Adipocyte (in vitro differentiated cells): Measurements from ENCODE around the gene SORD.
"Not testable (repeated sequence)": the region's sequence is repeated elsewhere in the genome, so short reads cannot be mapped to it uniquely, and the experiment has no call there.

Source experiments
- DNase-seq: peaks from one replicate; pipeline ENCODE4 v3.0.0-alpha.2; 2015; ENCODE audit warnings: low read depth
- H3K27me3 ChIP-seq: replicated peaks from 2 replicates; pipeline ENCODE4 v1.7.0; 2013; ENCODE audit warnings: mild to moderate bottlenecking, low read length, moderate library complexity; ENCODE audit not compliant: control insufficient read depth, insufficient read depth
- H3K36me3 ChIP-seq: 2 replicates; pipeline ENCODE4 v1.7.0; 2013; ENCODE audit warnings: low read length, mild to moderate bottlenecking, moderate library complexity; ENCODE audit not compliant: control insufficient read depth, insufficient read depth, severe bottlenecking
- H3K4me1 ChIP-seq: 2 replicates; pipeline ENCODE4 v1.7.0; 2013; ENCODE audit warnings: mild to moderate bottlenecking, low read length, moderate library complexity; ENCODE audit not compliant: control insufficient read depth, insufficient read depth
- H3K4me3 ChIP-seq: 2 replicates; pipeline ENCODE4 v1.7.0; 2013; ENCODE audit warnings: mild to moderate bottlenecking, low read length, moderate library complexity
- H3K9ac ChIP-seq: 2 replicates; pipeline ENCODE4 v1.7.0; 2013; ENCODE audit warnings: mild to moderate bottlenecking, low read length, moderate library complexity
- H3K9me3 ChIP-seq: 2 replicates; pipeline ENCODE4 v1.7.0; 2013; ENCODE audit warnings: mild to moderate bottlenecking, low read length, moderate library complexity; ENCODE audit not compliant: control insufficient read depth

The SORD gene

DNA sequence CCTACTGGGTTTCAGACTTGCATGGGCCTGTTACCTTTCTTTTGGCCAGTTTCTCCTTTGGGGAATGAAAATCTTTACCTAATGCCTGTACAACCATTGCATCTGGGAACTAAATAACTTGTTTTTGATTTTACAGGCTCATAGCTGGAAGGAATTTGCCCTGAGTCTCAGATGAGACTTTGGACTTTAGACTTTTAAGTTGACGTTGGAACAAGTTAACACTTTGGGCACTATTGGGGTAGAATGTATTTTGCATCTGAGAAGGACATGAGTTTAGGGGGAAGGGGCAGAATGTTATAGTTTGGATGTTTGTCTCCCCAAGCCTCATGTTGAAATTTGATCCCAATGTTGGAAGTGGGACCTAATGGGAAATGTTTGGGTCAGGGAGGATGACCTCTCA lies 21.8 kb upstream of the SORD start:
- H3K36me3 ChIP-seq, H3K4me1 ChIP-seq, H3K27me3 ChIP-seq, H3K9me3 ChIP-seq, H3K9ac ChIP-seq, H3K4me3 ChIP-seq, DNase-seq: not testable (repeated sequence)

DNA sequence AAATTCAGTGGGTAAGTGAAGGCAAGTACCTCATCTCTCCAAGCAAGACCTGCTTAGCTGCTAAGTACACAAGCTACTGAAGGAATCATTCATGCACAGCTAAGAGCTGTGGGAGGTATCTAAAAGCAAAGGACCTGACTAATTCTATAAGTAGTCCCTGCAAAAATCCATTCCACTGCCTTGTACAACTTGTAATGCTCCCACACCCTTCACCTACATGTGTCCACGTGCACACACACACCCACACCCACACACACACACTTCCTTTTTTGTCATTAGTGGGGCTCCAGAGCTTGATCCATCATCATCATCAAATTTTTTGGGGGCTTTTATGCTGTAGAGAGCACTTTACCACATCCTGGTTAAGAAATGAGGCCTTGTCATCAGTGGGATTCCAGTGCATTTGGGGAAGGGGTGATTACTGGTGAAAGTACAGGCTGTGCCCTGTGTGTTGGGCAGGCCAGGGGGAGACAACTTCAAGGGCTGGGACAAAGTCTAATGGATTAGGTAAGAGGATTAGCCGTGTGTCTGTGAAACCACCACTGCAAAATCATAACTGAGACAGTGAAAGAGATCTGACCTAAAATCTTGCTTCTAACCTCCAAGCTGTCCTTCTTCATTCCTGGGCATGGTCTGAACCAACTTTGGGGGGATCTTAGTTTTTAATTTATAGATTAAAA lies 19.1 kb upstream of the SORD start:
- not testable (repeated sequence) for H3K36me3 ChIP-seq, H3K4me3 ChIP-seq, H3K9ac ChIP-seq, H3K4me1 ChIP-seq, DNase-seq, H3K27me3 ChIP-seq
- peaks cover 17% of the 10 kb centered on the region for H3K9me3 ChIP-seq

DNA sequence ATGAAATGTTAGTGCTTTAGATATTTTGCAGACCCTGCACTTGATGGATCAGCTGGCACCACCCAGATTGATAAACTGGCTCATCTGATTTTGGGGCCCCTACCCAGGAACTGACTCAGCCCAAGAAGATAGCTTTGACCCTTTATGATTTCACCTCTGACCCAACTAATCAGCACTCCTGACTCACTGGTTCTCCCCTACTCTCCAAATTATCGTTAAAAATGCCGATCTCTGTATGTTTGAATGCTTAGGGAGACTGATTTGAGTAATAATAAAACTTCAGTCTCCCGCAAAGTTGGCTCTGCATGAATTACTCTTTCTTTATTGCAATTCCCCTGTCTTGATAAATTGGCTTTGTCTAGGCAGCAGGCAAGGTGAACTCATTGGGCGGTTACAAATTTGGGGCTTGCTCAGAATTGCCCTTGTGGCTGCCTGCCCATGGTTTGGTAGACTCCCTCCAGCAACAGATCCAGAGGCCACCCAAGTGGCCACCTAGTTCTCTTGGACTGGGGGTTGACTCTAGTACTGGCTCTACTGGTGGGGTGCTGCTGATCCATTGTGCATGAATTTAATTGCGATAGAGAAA lies 18.3 kb upstream of the SORD start:
- not testable (repeated sequence) for H3K4me1 ChIP-seq, DNase-seq, H3K9ac ChIP-seq, H3K4me3 ChIP-seq, H3K27me3 ChIP-seq, H3K36me3 ChIP-seq
- H3K9me3 ChIP-seq = peaks cover 17% of the 10 kb centered on the region

DNA sequence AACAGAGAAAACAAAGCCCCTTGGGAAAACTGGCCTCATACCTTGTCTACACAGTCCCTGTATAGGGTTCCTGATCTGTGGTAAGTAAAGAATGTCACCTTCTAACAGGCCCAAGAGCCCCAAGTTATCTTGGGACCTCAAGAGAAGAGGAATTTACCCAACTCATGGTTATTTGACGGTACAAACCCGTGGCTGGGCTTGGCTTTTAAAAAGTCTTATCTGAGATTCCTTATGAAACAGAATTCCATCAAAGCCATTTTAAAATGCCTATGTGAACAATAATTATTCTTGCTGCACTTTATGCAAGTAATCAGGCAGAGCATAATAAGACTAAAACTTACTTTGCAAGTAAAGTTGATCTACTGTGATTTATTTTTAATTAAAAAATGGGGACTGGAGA lies 13.9 kb upstream of the SORD start:
- no peak overlapping the region for H3K4me3 ChIP-seq
- H3K9ac ChIP-seq = no peak overlapping the region
- no peak for DNase-seq
- H3K4me1 ChIP-seq = no peaks in the 10 kb centered on the region
- H3K27me3 ChIP-seq = peaks cover 8% of the 10 kb centered on the region
- H3K36me3 ChIP-seq = no peaks in the 10 kb centered on the region
- H3K9me3 ChIP-seq = peaks cover 17% of the 10 kb centered on the region

DNA sequence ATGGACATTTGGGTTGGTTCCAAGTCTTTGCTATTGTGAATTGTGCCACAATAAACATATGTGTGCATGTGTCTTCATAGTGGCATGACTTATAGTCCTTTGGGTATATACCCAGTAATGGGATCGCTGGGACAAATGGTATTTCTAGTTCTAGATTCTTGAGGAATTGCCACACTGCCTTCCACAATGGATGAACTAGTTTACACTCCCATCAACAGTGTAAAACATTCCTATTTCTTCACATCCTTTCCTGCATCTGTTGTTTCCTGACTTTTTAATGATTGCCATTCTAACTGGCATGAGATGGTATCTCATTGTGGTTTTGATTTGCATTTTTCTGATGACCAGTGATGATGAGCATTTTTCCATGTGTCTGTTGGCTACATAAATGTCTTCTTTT lies 7.9 kb upstream of the SORD start:
- not testable (repeated sequence) for H3K9me3 ChIP-seq, H3K27me3 ChIP-seq, H3K4me1 ChIP-seq, DNase-seq, H3K36me3 ChIP-seq, H3K9ac ChIP-seq, H3K4me3 ChIP-seq

DNA sequence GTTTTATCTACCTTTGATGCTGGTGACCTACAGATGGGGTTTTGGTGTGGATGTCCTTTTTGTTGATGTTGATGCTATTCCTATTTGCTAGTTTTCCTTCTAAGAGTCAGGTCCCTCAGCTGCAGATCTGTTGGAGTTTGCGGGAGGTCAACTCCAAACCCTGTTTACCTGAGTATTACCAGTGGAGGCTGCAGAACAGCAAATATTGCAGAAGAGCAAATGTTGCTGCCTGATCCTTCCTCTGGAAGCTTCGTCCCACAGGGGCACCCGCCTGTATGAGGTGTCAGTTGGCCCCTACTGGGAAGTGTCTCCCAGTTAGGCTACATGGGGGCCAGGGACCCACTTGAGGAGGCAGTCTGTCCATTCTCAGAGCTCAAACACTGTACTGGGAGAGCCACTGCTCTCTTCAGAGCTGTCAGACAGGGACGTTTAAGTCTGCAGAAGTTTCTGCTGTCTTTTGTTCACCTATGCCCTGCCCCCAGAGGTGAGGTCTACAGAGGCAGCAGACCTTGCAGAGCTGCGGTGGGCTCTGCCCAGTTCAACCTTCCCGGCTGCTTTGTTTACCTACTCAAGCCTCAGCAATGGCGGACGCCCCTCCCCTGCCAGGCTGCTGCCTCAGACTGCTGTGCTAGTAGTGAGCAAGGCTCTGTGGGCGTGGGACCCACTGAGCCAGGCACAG lies 2.6 kb upstream of the SORD start:
- H3K9ac ChIP-seq, DNase-seq, H3K9me3 ChIP-seq, H3K36me3 ChIP-seq, H3K27me3 ChIP-seq, H3K4me3 ChIP-seq: not testable (repeated sequence)
- peaks cover 13% of the 10 kb centered on the region for H3K4me1 ChIP-seq

DNA sequence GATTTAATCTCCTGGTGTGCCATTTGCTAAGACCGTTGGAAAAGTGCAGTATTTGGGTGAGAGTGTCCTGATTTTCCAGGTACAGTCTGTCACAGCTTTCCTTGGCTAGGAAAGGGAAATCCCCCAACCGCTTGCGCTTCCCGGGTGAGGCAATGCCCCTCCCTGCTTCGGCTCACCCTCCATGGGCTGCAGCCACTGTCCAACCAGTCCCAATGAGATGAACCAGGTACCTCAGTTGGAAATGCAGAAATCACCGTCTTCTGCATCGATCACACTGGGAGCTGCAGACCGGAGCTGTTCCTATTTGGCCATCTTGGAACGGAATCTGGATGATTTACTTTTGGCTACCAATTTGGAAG lies 2.1 kb upstream of the SORD start:
- H3K9ac ChIP-seq, H3K9me3 ChIP-seq, H3K36me3 ChIP-seq, H3K4me3 ChIP-seq, H3K27me3 ChIP-seq, DNase-seq: not testable (repeated sequence)
- peaks cover 13% of the 10 kb centered on the region for H3K4me1 ChIP-seq

DNA sequence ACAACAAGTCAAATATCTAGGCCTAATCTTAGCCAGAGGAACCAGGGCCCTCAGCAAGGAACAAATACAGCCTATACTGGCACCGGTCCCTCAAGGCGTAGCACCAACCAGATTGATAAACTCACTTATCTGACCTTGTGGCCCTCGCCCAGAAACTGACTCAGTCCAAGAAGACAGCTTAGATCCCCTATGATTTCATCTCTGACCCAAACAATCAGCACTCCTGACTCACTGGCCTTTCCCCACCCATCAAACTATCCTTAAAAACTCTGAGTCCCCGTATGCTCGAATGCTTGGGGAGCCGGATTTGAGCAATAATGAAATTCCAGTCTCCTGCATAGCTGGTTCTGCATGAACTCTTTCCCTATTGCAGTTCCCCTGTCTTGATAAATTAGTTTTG lies 1.6 kb upstream of the SORD start:
- Histone ChIP-seq H3K9ac (no peak overlapping the region), H3K27me3 (no peaks in the 10 kb centered on the region), H3K36me3 (no peaks in the 10 kb centered on the region), H3K4me1 (peaks cover 13% of the 10 kb centered on the region), H3K9me3 (no peaks in the 10 kb centered on the region), H3K4me3 (no peak overlapping the region)
- DNase-seq = peak; percentile 42

DNA sequence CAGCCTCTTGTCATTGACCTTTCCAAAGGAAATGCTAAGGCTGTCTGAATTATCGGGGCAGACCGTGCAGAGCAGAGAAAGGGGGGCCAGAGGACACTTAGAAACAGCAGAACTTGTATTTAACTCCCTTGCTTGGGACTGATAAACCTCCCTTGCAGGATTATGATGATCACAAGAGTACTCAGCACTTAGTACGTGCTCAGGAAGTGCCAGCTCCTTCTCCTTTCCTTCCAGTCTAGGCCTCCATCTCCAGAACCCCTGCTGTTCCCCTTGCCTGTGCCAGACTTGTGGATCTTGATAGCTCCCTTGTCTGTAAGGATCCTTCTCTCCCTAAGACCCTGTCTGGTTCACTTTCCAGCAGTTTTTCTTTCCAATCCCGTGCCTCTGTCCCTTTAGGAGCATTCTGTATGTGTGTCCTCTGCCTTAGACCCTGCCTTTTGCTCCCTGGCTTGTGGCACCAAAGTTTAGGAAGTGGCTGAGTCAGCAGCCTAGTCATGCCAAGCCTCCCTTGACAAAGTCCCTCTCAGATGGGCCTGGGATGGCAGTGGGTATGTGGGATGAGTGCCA lies 747 bp downstream of the SORD start:
- no peaks in the 10 kb centered on the region for H3K36me3 ChIP-seq
- H3K9ac ChIP-seq = peak overlapping the region; percentile 86
- no peaks in the 10 kb centered on the region for H3K27me3 ChIP-seq
- DNase-seq = peak; percentile 32
- no peaks in the 10 kb centered on the region for H3K9me3 ChIP-seq
- H3K4me3 ChIP-seq = peak overlapping the region; percentile 93
- peaks cover 13% of the 10 kb centered on the region for H3K4me1 ChIP-seq

DNA sequence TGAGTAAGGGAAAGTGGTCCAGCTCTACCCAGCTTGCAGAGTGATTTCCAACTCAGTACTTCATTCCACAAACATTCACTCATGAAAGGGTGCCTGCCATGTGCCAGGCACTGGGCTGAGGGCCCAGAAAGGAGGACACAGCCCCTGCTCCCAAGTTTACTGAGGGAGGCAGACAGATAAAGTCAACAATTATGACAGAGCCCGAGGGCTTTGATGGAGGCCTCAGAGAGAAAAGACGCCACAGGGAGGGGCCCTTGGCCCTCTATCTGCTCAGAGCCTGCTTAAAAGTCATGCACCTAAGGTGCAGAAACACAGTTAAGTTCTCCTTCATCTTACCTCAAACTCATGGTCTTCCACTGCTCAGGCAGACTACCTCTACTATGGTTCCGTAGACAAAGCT lies 1.7 kb downstream of the SORD start:
- H3K4me1 ChIP-seq = peaks cover 13% of the 10 kb centered on the region
- DNase-seq, H3K36me3 ChIP-seq, H3K27me3 ChIP-seq, H3K9ac ChIP-seq, H3K9me3 ChIP-seq, H3K4me3 ChIP-seq: not testable (repeated sequence)

DNA sequence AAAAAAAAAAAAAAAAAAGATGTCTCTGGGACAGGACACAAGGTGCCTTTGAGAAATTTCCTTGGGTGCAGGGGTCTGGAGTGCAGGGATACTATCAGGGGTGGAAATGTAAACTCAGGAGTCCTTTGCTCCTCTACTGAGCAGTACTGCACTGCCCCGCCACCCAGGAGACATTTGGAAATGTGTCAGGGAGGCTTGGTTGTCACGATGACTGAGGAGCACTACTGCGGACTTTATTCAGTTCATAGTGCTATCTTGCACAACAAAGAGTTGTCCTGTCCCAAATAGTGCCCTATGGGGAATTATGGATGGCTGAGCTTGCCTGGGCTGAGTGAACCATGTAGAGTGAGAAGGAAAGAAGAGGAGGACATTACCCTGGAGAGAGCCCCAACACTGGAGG lies 2.6 kb downstream of the SORD start:
- not testable (repeated sequence) for H3K4me3 ChIP-seq, H3K9ac ChIP-seq, H3K9me3 ChIP-seq, H3K36me3 ChIP-seq, DNase-seq, H3K27me3 ChIP-seq
- peaks cover 13% of the 10 kb centered on the region for H3K4me1 ChIP-seq
